ENCODE measurements around the gene PARP16. TPM values are rescaled to one million over a fixed set of nuclear protein-coding genes. Genes with fewer than 3 reads are reported as not detected.
A peak's percentile ranks its signal among the peaks of the same experiment; 100 is the strongest.

The PARP16 gene
- total and polyA plus RNA-seq, 9 of the 15 experiments (the other 6 are each of a cell fraction or from before 2014, with no cell fraction given) = 3.0 to 9.9 (median 5.8) TPM

DNA sequence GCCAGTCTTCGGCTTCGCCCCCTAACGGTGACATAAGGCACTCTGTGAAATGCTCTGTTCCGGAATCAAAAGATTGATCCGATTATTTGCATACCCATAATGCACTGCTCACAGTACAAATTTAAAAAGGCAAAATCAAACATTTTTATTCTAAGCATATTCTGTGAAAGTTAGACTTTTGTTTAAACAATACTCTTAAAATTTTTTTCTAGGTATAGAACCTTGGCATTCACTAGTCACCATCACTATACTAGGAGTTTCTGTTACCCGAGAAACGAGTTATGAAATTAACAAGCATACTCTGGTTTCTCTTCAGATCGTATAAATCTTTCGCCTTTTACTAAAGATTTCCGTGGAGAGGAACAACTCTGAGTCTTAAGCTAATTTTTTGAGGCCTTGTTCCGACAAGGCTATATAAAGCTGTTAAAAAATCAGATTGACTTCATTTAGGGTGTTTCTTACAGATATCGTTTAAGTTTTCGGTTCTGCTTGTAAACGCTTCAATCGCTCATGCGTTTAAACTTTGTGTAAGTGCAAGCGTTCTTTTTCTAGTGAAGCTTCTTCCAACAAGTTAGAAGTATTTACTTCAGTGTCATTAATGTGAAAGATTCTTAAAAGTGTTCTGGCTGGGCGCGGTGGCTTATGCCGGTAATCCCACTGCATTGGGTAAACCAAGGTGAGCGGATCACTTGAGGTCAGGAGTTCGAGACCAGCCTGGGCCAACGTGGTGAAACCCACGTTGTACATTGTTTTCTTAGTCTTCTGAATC is 17.9 kb upstream of the PARP16 start, which contains the start of gene RNU5B-1 (continued):
- TF ChIP-seq, protein P1, sequence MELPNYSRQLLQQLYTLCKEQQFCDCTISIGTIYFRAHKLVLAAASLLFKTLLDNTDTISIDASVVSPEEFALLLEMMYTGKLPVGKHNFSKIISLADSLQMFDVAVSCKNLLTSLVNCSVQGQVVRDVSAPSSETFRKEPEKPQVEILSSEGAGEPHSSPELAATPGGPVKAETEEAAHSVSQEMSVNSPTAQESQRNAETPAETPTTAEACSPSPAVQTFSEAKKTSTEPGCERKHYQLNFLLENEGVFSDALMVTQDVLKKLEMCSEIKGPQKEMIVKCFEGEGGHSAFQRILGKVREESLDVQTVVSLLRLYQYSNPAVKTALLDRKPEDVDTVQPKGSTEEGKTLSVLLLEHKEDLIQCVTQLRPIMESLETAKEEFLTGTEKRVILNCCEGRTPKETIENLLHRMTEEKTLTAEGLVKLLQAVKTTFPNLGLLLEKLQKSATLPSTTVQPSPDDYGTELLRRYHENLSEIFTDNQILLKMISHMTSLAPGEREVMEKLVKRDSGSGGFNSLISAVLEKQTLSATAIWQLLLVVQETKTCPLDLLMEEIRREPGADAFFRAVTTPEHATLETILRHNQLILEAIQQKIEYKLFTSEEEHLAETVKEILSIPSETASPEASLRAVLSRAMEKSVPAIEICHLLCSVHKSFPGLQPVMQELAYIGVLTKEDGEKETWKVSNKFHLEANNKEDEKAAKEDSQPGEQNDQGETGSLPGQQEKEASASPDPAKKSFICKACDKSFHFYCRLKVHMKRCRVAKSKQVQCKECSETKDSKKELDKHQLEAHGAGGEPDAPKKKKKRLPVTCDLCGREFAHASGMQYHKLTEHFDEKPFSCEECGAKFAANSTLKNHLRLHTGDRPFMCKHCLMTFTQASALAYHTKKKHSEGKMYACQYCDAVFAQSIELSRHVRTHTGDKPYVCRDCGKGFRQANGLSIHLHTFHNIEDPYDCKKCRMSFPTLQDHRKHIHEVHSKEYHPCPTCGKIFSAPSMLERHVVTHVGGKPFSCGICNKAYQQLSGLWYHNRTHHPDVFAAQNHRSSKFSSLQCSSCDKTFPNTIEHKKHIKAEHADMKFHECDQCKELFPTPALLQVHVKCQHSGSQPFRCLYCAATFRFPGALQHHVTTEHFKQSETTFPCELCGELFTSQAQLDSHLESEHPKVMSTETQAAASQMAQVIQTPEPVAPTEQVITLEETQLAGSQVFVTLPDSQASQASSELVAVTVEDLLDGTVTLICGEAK (IDR thresholded peaks at IDR 0.05) = peak; percentile 45; the same call in 1 of the 2 replicates
- TF ChIP-seq, protein P1 (CRISPR knock-in tag; IDR thresholded peaks at IDR 0.05) = peak; percentile 70
- peak; percentile 74; the same call in 1 of the 2 replicates for TF ChIP-seq PYGO2 (tag; IDR thresholded peaks at IDR 0.05)
- TF ChIP-seq CREBBP (IDR thresholded peaks at IDR 0.05; ENCODE audit: low read depth, low read length) = no peak
- peak; percentile 99 for TF ChIP-seq CAMTA2 (CRISPR knock-in tag; conservative IDR thresholded peaks at IDR 0.05)
- TF ChIP-seq TCFL5 (CRISPR knock-in tag; conservative IDR thresholded peaks at IDR 0.05) = peak; percentile 87; the same call in 1 of the 2 replicates
- peak; percentile 59 for TF ChIP-seq ILK (tag; IDR thresholded peaks at IDR 0.05; ENCODE audit: borderline replicate concordance, low read depth)
- TF ChIP-seq HDAC8 (tag; IDR thresholded peaks at IDR 0.05) = no peak
- peak; percentile 96 for TF ChIP-seq NFXL1 (CRISPR knock-in tag; IDR thresholded peaks at IDR 0.05)
- no peak for TF ChIP-seq SMAD2 (IDR thresholded peaks at IDR 0.05; ENCODE audit: low read depth, low read length)
- TF ChIP-seq, protein P2, sequence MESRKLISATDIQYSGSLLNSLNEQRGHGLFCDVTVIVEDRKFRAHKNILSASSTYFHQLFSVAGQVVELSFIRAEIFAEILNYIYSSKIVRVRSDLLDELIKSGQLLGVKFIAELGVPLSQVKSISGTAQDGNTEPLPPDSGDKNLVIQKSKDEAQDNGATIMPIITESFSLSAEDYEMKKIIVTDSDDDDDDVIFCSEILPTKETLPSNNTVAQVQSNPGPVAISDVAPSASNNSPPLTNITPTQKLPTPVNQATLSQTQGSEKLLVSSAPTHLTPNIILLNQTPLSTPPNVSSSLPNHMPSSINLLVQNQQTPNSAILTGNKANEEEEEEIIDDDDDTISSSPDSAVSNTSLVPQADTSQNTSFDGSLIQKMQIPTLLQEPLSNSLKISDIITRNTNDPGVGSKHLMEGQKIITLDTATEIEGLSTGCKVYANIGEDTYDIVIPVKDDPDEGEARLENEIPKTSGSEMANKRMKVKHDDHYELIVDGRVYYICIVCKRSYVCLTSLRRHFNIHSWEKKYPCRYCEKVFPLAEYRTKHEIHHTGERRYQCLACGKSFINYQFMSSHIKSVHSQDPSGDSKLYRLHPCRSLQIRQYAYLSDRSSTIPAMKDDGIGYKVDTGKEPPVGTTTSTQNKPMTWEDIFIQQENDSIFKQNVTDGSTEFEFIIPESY (CRISPR knock-in tag; IDR thresholded peaks at IDR 0.05) = peak; percentile 64
- no peak for TF ChIP-seq ARID2 (IDR thresholded peaks at IDR 0.05)
- TF ChIP-seq TAF9B (IDR thresholded peaks at IDR 0.05; ENCODE audit: partially characterized antibody) = peak; percentile 98
- TF ChIP-seq ZKSCAN3 (CRISPR knock-in tag; IDR thresholded peaks at IDR 0.05) = no peak
- TF ChIP-seq HMG20B (CRISPR knock-in tag; IDR thresholded peaks at IDR 0.05) = peak; percentile 96

Data from K562 (cell line).